Adrenal gland (tissue), 5 donors: ENCODE data around the gene FZR1.

Source experiments
- CTCF ChIP-seq, 6 experiments: fragments of 450-650 bp in 4 of 6; fragments of 200-600 bp in 2 of 6; sonication (generic) in 1 of 6; IDR thresholded peaks; 1 replicate in 5 of 6; 2 replicates in 1 of 6; pipeline versions ENCODE4 v1.5.1 to v1.8.0; 2016 to 2021; ENCODE audit warnings: antibody characterized with exemption in 6 of 6, mild to moderate bottlenecking in 2 of 6, moderate library complexity in 1 of 6
- POLR2A ChIP-seq, 2 donors: fragments of 450-650 bp; IDR thresholded peaks; one replicate each; pipeline ENCODE4 v1.6.1; 2017; ENCODE audit warnings: antibody characterized with exemption in 2 of 2, mild to moderate bottlenecking in 2 of 2, moderate library complexity in 1 of 2
- donor health status: DM: no; HTN: no; CAD: no.

GRCh38 chr19:3548606-3549005 lies 42.5 kb downstream of the FZR1 start:
- no peak for TF ChIP-seq CTCF (IDR thresholded peaks at IDR 0.05)
- no peak for TF ChIP-seq POLR2A (IDR thresholded peaks at IDR 0.05)
